Activated B cell treated with CpG ODN at 0.5 μM for 24 hours (primary cell): Measurements from ENCODE around the gene GRM7. TPM values are rescaled to one million over a fixed set of nuclear protein-coding genes. Genes with fewer than 3 reads are reported as not detected.

Experiments used
- ATAC-seq: fragments of 200-7000 bp; cut with Tn5 transposase; one replicate; pipeline ENCODE4 v1.10.0; 2021; ENCODE audit warnings: low read depth, mild to moderate bottlenecking, moderate library complexity
- CTCF ChIA-PET: fragments of 350-600 bp; sonication (Branson Sonifier 250); formaldehyde crosslinking; loops from one replicate; lab custom pipeline; 2021; ENCODE audit warnings: antibody characterized with exemption; lab: Charles Lee
- POLR2A ChIA-PET: fragments of 350-600 bp; sonication (Branson Sonifier 250); formaldehyde crosslinking; loops from one replicate; lab custom pipeline; 2021; ENCODE audit warnings: antibody characterized with exemption; lab: Charles Lee
- DNase-seq: peaks from one replicate; pipeline ENCODE4 v3.0.0; 2022
- H3K27ac Mint-ChIP-seq: one replicate; pipeline ENCODE4 v1.8.0; 2020; ENCODE audit warnings: mixed read lengths
- H3K27me3 Mint-ChIP-seq: one replicate; pipeline ENCODE4 v1.8.0; 2021; ENCODE audit warnings: mixed read lengths
- H3K36me3 Mint-ChIP-seq: one replicate; pipeline ENCODE4 v1.8.0; 2021; ENCODE audit warnings: low read depth, mixed read lengths
- H3K4me1 Mint-ChIP-seq: one replicate; pipeline ENCODE4 v1.8.0; 2021; ENCODE audit warnings: mixed read lengths
- H3K4me3 Mint-ChIP-seq: one replicate; pipeline ENCODE4 v1.8.0; 2020; ENCODE audit warnings: mild to moderate bottlenecking, mixed read lengths
- H3K9me3 Mint-ChIP-seq: one replicate; pipeline ENCODE4 v1.8.0; 2020; ENCODE audit warnings: mixed read lengths
- CTCF ChIP-seq: fragments of 200-600 bp; IDR thresholded peaks from one replicate; pipeline ENCODE4 v1.8.0; 2022; ENCODE audit warnings: antibody characterized with exemption, mild to moderate bottlenecking
- intact Hi-C: fragments of 100-400 bp; cut with micrococcal nuclease; formaldehyde crosslinking; loops from one replicate; pipeline ENCODE4 v1.15.1; 2024
- total RNA-seq: library from RNA; stranded (reverse); gene quantifications from 2 replicates; pipeline ENCODE4 v1.2.3, GENCODE V29; 2022

The GRM7 gene
- total RNA-seq, 1 donor from 2014 or later = not detected

- no peaks in the 10 kb centered on the region for H3K36me3 Mint-ChIP-seq
- intact Hi-C loops = no loop called here
- no peak for ATAC-seq
- ChIA-PET CTCF (no interaction called here), POLR2A (no interaction called here)
- no peak overlapping the region for H3K4me3 Mint-ChIP-seq
- no peak overlapping the region for H3K27ac Mint-ChIP-seq
- DNase-seq = no peak
- H3K9me3 Mint-ChIP-seq = no peaks in the 10 kb centered on the region
- no peak for TF ChIP-seq CTCF
- H3K4me1 Mint-ChIP-seq = no peaks in the 10 kb centered on the region
- H3K27me3 Mint-ChIP-seq = no peaks in the 10 kb centered on the region
Measured at GRCh38 chr3:7382293-7383010, 521.5 kb downstream of the GRM7 start.

GRCh38 chr3:7385635-7386034, 524.7 kb downstream of the GRM7 start:
- ChIA-PET POLR2A (no interaction called here), CTCF (no interaction called here)
- intact Hi-C loops = no loop called here
- peaks cover 2% of the 10 kb centered on the region for H3K9me3 Mint-ChIP-seq
- TF ChIP-seq CTCF = no peak
- no peaks in the 10 kb centered on the region for H3K36me3 Mint-ChIP-seq
- no peak for DNase-seq
- no peak overlapping the region for H3K4me3 Mint-ChIP-seq
- no peak for ATAC-seq
- H3K4me1 Mint-ChIP-seq = no peaks in the 10 kb centered on the region
- no peak overlapping the region for H3K27ac Mint-ChIP-seq
- H3K27me3 Mint-ChIP-seq = no peaks in the 10 kb centered on the region

GRCh38 chr3:7388026-7388425, 527.1 kb downstream of the GRM7 start:
- intact Hi-C loops = no loop called here
- no peaks in the 10 kb centered on the region for H3K27me3 Mint-ChIP-seq
- CTCF ChIA-PET = no interaction called here

GRCh38 chr3:7392206-7392605, 531.3 kb downstream of the GRM7 start:
- DNase-seq (no peak), ATAC-seq (no peak)
- Mint-ChIP-seq H3K27me3 (no peaks in the 10 kb centered on the region), H3K4me3 (no peak overlapping the region), H3K4me1 (no peaks in the 10 kb centered on the region), H3K27ac (no peak overlapping the region), H3K36me3 (no peaks in the 10 kb centered on the region), H3K9me3 (peaks cover 11% of the 10 kb centered on the region)
- no peak for TF ChIP-seq CTCF
- intact Hi-C loops = no loop called here
- ChIA-PET POLR2A (no interaction called here), CTCF (no interaction called here)

More at GRCh38 chr3:7388026-7388425, 527.1 kb downstream of the GRM7 start:
- Mint-ChIP-seq H3K9me3 (peaks cover 2% of the 10 kb centered on the region), H3K4me1 (no peaks in the 10 kb centered on the region), H3K27ac (no peak overlapping the region), H3K4me3 (no peak overlapping the region), H3K36me3 (no peaks in the 10 kb centered on the region)
- DNase-seq (no peak), ATAC-seq (no peak)
- TF ChIP-seq CTCF = no peak
- POLR2A ChIA-PET = no interaction called here

GRCh38 chr3:7393944-7394605, 533.2 kb downstream of the GRM7 start:
- H3K27ac Mint-ChIP-seq = no peak overlapping the region
- H3K36me3 Mint-ChIP-seq = no peaks in the 10 kb centered on the region
- intact Hi-C loops = no loop called here
- TF ChIP-seq CTCF = no peak
- CTCF ChIA-PET = no interaction called here
- no peak overlapping the region for H3K4me3 Mint-ChIP-seq
- peaks cover 11% of the 10 kb centered on the region for H3K9me3 Mint-ChIP-seq
- DNase-seq (no peak), ATAC-seq (no peak)
- H3K27me3 Mint-ChIP-seq = no peaks in the 10 kb centered on the region
- H3K4me1 Mint-ChIP-seq = no peaks in the 10 kb centered on the region
- POLR2A ChIA-PET = no interaction called here
